Hematopoietic multipotent progenitor cell treated with erythropoietin and hydrocortisone succinate and interleukin-3 and kit ligand, for 6 days (in vitro differentiated cells): ENCODE data around the gene C16orf74.

Experiments used
- DNase-seq: peaks from one replicate; pipeline ENCODE4 v3.0.0-alpha.2; 2015

The C16orf74 gene

DNA sequence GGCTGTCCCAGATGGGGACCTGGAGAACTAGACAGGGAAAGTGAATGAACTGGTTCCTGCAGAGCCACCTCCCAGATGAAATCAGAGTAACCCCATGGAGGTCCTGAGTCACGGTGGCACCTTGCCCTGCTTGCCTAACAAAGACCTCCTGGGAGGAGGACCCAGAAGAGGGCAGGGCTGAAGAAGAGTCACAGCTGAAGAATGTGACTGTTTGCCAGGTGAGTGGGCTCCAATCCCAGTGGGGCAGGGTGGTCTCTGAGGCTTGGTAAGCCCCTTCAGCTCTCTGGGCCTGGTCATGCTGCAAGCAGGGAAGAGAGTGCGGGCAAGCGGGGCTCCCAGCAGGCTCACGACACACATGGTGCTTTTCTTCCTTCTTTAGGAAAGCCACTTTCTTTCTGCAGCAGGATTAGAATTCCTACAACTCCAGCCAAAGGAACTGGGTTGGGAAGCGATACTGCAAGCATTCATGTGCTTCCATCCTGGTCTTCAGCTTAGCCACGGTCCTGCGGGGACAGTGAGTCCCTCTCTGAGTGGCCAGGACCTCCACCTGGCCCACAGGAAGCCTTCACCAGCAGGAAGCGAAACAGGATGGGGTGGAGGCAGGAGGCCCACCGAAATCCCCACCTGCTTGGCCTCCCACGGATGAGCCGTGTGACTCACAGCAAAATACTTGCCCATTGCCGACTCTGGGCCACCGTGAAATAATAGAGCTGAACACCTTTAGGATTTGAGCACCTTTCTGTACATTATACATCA, 4.3 kb downstream of the C16orf74 start:
- DNase-seq, result no peak

DNA sequence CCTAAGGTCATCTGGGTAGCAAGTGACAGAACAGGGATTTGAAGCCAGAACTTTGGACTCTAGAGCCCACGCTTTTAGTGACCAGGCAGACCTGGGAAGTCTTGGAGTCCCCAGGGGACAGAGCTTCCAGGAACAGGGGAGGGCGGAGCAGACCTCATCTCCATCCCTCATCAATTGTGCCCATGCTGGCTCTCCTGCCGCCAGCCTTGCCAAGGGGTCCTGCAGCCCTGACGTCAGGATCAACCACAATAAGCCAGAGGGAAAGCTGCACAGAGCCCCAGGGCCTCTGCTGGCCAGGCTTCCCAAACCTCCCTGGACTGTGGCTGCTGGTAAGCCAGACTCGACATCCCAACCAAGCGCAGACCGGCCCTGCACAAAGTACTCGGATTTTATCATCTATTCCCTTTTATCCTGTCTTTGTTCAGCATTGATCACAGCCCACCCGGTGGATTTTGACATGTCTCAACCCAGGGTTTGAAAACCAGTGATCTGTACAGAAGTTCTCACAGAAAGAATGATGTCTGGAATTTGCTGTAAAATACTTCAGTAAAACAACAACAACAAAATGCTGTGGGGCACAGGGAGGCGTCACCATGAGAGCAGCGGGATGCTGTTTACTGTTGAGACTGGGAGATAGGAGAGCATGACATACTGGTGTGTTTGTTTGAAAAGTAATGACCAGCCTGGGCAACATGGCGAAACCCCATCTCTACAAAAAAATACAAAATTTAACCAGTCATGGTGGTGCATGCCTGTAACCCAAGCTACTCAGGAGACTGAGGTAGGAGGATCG, 11.8 kb downstream of the C16orf74 start:
- DNase-seq, result no peak

DNA sequence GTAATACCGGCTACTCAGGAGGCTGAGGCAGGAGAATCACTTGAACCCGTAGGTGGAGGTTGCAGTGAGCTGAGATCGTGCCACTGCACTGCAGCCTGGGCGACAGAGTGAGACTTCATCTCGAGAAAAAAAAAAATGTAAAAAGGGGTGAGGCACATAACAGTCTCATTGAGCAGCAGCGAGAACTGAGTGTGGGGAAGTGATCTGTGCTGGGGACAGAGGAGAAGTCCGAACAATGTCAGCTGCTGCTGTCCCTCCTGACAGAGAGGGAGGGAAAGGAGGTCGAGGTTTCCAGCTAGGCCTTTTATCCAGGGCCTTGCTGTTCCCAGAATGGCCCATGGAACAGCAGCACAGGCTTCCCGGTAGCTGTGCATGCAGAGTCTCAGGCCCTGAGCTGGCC, 14.0 kb downstream of the C16orf74 start:
- DNase-seq, result no peak

DNA sequence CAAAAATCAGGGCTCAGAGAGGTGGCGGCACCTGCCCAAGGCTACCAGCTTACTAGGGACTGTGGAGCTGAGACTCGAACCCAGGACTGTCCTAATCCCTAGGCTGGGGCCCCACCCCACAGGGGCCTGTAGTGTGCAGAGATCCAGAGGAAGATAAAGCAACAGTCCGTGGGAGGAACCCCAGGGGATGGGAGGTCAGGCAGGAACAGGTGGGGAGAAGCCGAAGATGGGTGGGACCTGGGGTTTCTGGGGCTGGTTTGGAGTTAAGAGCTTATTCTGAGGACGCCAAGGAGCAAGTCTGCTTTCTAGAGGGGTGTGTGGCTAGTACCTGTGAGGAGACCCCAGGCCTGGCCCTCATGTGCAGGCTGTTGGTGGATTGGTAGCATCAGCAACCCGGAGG, 14.9 kb downstream of the C16orf74 start:
- DNase-seq, result no peak

DNA sequence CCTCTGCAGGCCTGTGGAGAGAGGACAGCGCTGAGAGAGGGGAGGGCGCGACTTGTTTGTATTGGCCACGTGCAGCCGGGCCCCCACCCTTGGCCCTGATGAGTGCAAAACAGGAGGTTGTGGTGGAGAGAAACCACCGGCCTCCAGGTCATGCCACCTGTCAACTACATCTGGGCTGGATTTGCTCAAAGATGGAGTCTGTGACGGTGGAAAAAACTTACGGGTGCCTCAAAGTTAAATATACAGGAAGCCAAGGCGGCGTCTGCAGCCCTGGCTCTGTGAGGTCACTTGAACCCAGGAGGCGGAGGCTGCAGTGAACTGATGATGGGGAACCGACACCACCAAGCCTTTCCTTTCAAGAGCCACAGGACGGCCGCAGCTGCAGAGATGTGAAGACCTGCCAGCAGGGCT, 15.7 kb downstream of the C16orf74 start:
- DNase-seq, result peak; percentile 53

DNA sequence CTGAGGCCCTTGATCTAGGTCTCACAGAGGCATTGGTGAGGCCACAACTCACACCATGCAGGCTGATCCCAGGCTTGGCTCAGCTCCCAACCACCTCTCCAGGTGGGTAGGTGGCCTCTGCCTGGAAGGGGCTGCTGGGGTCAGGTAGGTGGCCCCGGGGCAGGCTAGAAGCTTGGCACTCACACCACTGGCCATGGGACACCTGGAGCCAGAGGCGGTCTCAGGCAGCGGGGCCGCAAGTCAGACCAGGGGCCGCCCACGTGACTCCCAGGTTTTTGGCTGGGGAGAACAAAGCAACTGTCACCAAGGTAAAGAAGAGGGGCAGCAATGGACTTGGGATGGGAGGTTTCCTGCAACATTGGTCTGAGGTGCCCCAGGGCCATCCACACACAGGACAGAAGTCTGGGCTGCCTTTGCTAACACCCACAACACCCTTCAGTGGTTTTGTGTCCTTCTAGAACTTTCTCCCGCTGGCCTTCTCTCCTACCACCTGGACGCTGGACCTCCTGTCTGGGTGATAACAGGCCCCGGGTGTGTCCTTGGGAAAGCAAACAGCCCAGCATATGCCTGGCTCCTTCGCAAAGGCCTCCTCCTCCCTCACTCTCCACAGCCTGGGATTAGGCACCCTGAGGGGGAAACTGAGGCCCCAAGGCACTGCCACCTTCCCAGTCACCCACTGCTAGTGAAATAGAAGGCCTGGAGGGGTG, 16.4 kb downstream of the C16orf74 start:
- DNase-seq, result no peak

DNA sequence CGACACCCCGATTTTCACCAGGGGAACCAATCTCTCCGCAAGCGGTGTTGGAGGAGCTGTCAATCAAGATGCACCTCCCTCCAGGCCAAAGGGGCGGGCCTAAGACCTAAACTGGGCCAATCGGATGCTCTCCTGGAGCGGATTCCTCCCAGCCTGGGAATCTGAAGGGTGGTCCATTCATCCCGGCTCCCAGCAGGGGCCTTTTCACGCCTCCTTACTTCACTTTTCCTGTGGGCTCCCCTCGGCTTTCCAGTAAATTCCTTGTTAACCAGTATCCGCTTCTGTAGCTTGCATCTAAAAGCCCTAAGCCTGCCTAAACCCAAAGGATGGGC, 17.1 kb downstream of the C16orf74 start:
- peak; percentile 33 for DNase-seq

DNA sequence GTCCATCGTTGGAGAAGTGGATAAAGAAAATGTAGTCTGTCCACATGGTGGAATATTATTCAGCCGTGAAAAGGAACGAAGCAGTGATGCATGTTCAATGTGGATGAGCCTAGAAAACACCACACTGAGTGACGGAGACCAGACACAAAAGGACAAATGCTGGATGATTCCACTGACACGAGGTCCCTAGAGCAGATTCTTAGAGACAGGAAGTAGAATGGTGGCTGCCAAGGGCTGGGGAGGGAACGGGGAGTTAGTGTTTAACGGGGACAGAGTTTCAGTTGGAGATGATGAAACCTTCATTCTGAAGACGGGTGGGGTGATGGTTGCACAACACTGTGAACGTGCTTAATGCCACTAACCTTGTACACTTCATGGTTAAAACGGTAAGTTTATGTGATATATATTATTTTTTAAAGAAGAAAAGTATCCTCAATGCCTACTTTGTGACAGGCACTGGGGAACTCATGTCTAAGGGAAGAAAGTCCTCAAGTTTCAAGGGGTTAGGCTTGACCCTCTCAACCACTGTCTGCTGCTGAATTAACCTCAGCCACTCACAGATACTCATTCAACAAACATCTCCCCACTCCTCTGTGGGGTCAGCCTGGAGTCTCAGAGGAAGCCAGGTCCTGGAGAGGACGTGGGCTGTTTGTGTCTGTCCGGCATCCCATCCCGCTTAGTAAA, 17.6 kb downstream of the C16orf74 start:
- DNase-seq, result peak; percentile 78

DNA sequence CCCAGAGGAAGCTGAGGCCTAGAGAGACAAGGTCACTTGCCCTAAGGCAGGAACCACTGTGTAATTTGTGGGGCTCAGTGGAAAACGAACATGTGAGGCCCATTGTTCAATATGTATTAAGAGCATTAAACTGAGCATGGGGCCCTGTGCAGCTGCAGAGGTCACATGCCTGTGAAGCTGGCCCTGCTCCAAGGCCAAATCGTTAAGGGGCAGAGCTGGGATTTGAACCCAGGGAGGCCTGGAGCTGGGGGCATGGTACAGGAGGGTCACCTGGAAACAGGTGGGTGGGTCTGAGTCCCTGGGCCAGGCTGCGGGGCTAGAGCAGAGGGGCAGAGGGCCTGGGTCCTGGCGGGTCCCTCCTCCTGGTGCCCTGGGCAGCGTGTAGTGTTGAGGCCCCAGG, 19.7 kb downstream of the C16orf74 start:
- DNase-seq, result no peak

DNA sequence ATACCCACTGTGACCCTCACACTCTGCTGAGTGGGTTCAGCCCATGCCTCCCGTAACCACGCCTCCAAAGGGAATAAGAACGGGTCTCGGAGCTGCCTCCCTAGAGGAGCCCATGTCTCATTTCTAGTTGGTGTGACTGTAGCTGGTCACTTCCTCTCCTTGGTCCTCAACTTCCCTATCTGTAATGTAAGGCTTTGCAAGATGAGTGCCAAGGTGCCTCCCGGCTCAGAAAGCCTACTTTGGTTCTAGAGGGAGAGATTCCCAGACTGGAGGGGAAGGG, 20.8 kb downstream of the C16orf74 start:
- DNase-seq, result no peak

DNA sequence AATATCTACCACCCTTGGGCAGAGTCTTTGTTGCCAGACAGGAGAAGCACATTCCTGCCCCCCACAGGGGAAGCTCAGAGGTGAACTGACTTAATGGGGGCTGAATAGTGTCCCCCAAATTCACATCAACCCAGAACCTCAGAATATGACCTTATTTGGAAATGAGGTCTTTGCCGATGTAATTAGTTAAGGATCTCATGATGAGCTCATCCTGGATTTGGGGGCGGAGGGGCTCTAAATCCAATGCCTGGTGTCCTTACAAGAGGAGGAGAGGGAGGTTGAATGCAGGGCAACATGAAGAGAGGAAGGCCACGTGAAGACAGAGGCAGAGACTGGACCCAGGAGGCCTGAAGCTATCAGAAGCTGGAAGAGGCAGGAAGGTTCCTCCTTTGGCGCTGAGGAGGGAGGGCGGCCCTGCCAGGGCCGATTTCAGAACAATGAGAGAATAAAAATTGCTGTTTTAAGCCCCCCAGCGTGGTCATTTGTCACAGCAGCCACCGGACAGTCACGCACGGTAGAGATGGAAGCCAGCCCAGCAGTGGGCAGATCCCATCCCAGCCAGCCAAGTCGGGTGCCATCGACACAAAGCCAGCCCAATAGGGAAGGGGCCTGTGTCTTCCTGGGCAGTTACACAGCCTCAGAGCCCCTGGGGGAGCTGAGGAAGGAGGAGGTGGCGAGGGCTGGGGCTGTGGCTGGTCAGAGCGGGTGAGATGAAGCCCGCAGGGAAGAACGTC, 21.3 kb downstream of the C16orf74 start:
- no peak for DNase-seq

DNA sequence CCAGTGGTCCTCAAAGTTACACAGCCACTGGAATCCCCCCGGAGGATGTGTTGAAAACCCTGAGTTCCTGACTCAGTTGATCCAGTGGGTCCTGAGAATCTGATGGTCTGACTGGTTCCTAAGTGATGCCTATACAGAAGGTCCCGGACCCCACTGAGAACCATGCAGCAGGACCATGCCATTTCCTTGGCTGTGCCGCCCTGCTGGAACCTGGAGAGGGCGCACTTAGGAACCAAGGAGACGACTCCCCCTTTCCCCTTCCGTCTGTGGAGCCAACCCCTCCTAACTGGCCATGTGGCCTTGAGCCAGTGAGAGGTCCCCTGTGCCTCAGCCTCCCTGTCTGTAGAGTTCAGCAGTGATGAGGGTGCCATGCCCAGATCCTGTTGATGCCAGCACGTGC, 22.0 kb downstream of the C16orf74 start:
- peak; percentile 22 for DNase-seq

DNA sequence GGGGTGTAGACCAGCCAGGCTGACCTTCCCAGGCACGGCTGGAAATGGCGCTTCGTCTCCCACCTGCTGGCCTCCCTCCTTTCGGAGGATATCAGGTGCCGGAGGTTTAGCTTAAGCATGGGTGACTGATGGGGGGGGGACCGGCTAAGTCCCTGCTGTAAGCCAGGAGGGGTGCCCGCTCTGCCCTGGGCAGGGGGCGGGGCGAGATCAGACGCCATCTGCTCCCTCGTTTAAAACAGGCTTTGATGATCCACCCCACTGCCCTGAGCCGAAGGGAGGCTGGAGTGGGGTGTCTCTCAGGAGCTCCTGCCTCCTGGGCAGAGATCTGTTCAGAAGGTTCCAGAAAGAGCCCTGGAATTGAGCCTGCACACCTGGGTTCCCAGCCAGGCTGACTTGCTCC, 26.0 kb downstream of the C16orf74 start:
- no peak for DNase-seq

DNA sequence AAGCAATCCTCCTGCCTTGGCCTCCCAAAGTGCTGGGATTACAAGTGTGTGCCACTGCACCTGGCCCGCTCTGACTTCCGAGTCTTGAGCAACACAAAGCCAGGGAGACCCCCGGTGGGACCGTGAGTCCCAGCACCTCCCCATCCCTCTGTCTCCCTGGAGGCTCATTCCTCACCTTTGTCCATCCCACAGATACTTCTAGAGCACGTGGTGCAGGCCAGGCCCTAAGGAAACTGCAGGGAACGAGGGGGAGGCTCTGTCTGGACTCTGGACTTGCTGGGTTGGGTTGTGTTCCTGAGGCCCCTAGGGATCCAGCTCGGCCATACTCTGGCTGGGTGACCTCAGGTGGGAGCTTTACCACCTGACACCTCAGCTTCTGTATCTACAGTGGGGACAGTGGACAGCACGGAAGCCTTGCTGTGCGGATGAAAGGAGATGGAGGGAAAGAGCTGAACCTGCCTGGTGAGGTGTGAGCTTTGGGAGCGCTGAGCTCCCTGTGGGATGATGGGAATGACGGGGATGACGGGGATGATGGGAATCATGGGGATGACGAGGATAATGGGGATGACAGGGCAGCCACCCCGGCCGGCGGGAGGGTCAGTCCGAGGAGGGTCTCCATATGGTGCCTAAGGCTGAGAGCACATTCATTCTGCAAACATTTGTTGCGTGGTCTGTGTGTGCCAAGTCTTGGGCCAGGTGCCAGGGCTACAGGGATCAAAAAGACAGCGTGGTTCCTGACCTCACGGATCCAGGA, 26.6 kb downstream of the C16orf74 start:
- DNase-seq, result no peak

DNA sequence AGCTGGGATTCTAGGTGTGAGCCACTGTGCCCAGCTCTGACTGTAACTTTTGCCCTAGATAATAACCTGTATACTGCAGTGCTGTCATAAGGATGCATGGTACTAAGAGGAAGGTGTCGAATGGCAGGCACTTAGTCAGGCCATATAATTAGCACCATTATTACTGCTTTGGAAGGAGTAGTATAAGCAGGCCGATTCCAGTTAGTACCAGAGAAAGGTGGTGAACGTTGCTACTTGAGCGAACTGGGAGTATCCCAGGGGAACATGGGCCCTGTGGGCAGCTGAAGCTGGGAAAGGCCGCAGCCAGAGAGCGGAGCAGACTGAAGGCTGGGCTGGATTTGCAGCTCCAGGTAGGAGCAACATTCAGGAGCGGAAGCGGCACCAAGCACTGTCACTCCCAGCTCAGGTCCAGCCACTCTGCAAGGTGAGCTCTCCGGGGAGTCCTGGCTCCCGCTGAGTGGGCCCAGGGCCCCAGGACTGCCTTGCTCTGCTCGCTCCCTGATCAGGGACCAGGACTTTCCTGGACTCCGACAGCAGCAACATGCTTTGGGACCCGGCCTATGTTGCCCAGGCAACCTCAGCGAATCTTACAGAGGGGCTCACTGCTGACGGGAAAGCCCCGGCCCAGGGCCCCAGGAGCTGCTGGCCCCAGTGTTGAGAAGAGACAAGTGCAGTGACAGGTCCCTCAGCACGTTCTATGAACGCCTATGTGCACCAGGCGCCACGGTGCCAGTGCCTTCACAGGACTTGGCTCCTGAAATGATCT, 28.6 kb downstream of the C16orf74 start:
- no peak for DNase-seq

DNA sequence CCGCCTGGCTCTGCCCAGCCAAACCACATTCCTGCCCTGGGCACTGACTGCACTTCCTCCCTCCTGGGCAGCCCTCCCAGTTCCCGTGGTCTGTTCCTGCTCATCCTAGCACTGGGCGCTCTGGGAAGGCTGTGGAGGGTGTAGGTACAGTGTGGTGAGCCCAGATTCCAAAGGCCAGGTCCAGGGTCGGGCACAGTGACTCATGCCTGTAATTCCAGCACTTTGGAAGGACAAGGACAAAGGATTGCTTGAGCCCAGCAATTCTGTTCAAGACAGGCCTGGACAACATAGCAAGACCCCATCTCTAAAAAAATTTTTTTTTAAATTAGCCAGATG, 30.6 kb downstream of the C16orf74 start:
- DNase-seq, result no peak

DNA sequence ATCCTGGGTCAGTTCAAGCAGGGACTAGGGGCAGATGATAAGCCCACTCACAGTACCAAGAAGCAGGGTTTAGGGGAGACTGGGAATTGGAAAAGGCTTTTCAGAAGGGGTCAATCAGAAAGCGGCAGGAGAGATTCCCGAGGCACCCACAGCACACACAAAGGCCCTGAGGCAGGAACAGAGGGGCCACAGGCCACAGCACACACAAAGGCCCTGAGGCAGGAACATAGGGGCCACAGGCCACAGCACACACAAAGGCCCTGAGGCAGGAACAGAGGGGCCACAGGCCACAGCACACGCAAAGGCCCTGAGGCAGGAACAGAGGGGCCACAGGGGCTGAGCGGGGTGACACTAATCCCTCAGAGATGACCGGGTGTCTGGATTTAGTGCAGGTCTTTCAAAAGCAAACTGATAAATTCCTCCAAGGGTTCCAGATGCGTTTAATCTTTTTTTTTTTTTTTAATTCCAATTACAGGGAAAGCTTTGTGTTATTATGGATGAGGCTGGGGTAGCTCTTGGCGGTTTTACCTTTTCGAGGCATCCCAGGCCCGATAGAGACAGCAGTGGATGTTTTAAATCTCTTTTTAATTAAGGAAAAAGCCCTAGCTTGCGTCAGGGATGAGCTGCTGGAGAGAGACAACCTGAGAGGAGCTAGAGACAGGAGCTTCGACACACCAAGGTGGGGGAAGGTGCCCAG, 31.1 kb downstream of the C16orf74 start:
- no peak for DNase-seq

DNA sequence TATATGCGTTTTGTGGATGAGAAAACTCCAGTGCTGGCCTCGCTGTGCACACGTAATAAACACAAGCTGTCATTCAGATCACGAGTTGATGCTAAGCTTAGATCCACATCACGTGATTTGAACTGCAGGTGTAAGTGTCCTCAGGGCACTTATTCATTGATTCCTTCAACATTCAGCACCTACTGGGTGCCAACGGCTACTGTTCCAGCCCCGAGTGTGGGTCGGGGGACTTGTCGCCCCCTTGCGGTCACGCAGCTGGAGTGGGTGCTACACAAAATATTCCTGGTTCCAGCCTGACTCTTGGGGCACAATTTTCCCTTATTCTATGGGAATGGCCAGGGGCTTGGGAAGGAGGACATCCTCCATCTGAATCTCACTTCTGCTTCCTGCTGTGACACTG, 32.2 kb downstream of the C16orf74 start:
- peak; percentile 25 for DNase-seq

DNA sequence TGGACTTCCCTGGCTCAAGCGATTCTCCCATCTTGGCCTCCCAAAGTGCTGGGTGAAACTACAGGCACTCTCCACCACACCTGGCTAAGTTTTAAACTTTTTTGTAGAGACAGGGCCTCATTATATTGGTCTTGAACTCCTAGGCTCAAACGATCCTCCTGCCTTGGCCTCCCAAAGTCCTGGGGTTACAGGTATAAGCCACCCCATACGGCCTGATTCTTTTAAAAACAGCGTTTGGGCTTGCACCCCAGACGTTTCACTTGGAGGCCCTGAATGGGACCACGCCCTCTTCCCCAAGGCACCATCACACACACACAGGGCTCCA, 32.8 kb downstream of the C16orf74 start:
- DNase-seq, result no peak

DNA sequence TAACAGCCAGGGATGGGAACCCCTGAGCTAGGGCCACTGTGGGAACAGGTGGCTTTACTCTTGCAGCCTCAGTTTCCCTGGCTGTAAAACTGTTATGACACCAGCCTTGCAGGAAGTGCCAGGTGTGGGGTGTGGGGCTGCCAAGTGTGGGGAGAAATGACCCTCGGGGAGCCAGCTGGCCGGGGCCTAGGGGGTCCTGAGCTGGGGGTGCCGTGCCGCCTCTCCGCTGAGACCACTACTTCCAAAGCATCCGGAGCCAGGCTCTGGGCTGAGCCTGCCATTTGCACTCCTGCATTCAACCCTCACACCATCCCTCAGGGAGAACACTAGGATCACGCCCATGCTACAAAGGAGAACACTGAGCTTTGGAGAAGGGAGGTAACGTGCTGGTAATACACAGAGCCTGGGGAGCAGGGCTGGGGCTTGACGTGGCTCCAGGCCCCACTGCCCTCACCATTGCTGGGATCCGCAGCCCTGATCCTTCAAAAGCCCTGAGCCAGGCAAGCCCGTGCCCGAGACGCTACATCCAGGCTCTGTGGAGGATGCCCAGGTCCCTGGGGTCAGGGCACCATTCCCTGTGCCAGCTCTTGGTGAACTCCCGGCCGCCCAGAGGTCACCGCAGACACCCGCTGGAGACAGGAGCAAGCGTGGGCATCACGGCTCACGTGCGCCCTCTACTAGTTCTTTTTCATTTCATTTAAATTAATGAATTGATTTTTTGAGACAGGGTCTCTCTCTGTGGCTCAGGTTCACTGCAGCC, 33.3 kb downstream of the C16orf74 start:
- peak; percentile 90 for DNase-seq
